GM19239 (cell line): Measurements from ENCODE around the gene COX8A.
"Not testable (repeated sequence)": the region's sequence is repeated elsewhere in the genome, so short reads cannot be mapped to it uniquely, and the experiment has no call there.

Experiments
- DNase-seq: peaks from one replicate; pipeline ENCODE4 v3.0.0; 2011; ENCODE audit warnings: low spot score; ENCODE audit not compliant: insufficient read length
- FAIRE-seq: peaks from 2 replicates; lab custom pipeline; 2011; peaks lifted over from hg19 to GRCh38; lab: Jason Lieb, UNC

The COX8A gene, protein sequence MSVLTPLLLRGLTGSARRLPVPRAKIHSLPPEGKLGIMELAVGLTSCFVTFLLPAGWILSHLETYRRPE

DNA sequence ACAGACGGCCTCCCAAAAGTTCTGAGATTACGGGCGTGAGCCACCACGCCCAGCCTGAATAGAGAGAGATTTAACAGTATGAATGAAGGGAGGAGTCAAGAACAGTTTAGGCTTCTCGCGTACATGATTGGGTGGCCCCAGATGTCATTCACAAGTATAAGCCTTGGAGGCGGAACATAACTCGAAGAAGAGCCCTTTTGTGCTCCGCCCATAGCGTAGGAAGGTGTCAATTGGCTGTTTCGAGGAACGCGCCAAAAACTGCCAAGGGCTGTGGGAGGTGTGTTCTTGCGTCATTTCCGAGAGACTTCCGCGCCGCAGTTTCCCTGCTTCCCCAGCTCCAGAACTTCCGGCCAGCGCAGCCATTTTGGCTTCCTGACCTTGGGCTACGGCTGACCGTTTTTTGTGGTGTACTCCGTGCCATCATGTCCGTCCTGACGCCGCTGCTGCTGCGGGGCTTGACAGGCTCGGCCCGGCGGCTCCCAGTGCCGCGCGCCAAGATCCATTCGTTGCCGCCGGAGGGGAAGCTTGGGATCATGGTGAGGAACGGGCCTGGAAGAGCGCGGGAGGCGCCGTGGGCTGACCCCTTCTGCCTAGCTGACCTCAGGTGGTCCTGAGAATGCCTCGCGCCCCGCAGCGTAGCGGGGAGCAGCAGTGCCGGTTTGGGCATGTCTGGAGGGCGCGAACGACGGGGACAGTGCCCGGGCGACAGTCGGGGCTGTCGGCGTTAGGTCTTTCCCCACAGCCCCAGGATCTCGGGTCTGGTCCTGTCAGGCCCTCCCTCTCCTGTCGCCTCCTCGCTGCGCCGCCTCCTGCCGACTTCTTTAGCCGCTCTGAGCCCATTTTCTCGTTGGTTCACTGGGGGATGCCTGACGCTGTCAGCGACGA is at the start of gene COX8A:
COX8A (plus strand) TSS at position 362 of the 885 bp plus-strand sequence; CDS start at position 423, 61 bp downstream.
- FAIRE-seq: peak; percentile 98
- DNase-seq: peak; percentile 95

DNA sequence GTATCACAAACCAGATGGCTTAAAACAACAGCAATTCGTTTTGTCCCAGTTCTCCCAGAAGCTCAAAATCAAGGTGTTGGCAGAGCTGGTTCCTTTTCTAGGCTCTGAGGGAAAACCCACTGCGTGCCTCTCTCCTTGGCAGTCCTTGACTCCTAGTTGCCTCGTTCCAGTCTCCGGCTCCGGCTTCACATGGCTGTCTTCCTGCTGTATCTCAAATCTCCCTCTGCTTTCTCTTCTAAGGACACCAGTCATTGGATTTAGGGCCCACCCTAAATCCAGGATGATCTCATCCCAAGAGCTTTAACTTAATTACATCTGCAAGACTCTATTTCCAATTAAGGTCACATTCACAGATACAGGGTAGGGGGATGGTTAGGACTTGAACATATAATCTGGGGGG is 44.8 kb upstream of the COX8A start:
- FAIRE-seq: no peak
- no peak for DNase-seq

DNA sequence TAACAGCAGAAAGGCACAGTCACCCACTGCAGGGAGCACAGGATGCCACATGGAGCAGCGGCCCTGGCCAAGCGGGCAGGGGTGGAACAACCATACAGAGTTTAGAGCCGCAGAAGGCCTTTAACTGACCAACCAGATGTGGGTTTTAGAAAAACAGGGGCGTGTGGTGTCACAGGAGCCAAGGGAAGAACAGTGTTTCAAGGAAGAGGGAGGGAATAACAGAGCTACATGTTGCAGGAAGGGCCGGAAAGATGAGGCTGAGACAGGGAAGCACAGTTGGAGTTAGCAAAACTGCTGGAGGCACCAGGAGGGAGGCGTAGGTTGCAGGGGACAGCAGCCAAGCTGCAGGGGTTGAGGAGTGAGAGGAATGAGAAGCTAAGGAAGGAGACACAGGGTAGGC is 43.4 kb upstream of the COX8A start:
- DNase-seq (no peak), FAIRE-seq (no peak)

DNA sequence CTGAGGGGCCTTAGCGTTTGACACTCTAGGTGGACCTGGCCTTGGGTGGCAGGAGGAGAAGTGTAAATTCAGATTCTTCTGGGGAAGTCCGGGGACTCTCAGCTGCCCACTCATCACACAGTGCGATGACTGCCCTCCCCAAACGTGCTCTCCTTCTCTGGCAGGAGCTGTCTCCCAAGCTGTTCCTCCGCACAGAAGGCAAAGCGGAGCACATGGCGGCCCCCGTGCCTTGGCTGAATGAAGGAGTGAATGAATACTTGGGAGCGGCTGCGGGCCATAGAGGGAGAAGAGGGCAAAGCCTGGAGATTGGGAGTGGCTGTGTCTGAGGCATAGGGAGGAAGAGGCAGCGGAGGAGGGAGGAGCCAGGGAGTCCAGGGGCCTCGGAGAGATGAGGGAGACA is 42.5 kb upstream of the COX8A start:
- no peak for DNase-seq
- no peak for FAIRE-seq

DNA sequence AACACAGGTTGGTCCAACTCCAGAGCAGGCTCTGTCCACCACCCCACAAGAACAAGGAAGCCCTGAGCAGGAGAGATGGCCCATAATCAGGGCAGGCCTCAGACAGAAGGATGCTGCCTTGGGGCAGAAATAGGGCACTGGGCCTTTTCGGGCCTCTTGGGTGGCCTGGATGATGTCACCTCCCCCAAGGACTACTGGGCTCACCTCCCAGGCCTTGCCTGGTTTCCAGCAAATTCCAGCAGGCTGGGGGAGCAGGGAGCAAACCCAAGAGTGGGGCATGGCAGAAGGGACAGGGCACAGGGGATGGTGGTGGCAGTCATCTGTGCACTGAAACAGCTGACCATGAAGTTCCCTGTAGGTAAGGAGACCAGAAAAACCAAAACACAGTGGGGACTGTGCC is 41.0 kb upstream of the COX8A start:
- no peak for FAIRE-seq
- no peak for DNase-seq

DNA sequence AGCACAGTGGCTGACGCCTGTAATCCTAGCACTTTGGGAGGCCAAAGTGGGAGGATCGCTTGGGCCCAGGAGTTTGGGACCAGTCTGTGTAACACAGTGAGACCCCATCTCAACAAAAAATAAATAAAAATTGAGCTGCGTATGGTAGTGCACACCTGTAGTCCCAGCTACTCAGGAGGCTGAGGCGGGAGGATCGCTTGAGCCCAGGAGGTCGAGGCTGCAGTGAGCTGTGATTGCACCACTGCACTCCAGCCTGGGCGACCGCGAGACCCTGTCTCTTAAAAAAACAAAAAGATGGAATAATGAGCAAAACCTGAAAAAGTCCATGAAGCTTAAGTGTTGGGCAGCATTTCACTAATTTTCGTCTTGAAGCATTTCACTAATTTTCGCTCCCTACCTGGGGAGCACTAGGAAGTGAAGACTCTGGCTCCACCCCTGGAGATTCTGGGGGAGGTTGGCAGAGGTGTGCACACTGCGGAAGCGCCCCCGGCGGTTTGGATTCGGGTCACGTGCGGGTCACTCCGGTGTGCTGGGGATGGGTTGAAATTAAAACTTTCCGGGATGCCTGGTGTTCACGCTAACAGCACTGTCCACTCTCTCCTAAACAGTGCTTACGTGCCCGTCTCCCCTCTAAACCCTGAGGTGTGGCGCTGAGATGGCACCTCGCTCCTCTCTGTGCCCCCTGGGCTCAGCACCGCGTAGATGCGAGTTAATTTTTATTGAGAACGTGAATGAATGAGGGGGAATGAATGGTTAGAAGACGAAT is 36.5 kb upstream of the COX8A start:
- FAIRE-seq (no peak), DNase-seq (no peak)

DNA sequence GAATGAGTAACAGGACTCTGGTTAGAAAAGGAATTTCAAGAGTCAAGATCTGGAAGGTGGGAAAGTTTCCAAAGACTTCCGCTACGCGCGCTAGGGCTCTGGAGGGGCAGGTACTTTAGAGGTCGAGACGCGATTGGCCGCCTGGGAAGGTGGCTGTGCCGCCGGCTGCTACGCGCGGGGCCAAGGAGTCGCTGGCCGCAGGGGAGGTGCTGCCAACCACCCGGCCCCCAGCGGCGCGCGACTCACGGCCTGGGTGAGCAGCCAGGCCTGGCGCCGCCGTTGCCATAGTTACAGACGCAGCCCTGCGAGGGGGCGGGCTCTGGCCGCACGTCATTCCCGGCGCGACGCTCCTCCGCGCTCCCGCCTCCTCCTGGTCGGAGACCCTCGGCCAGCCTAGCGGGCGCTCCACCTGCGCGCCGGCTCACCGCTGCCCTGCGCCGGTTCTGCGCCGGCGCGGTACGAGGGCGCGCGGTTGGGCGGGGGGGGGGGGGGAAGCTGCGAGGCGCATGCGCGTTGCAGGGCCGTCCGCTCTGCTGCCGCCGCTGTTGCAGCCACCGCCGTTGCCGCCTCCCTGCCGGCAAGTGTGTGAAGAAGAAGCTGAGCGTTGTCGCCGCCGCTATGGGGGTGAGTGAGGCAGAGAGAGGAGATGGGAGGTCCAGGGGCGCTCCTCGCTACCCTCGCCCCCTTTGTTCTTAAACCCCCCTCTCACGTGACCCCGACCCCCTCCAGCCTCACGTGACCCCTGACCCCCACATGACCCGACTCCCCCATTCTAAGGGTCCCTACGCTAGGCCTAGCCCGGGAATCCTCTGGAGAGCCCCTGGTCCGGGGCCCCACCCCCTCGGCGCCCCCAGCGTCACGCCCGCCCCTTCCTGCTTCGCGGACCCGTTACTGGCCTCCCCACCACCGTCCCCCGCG is 35.7 kb upstream of the COX8A start, which contains the start of gene NAA40:
NAA40 (plus strand) TSS at position 524 of the 918 bp plus-strand sequence; CDS start at position 619, 95 bp downstream.
- DNase-seq (peak; percentile 98), FAIRE-seq (peak; percentile 79)

DNA sequence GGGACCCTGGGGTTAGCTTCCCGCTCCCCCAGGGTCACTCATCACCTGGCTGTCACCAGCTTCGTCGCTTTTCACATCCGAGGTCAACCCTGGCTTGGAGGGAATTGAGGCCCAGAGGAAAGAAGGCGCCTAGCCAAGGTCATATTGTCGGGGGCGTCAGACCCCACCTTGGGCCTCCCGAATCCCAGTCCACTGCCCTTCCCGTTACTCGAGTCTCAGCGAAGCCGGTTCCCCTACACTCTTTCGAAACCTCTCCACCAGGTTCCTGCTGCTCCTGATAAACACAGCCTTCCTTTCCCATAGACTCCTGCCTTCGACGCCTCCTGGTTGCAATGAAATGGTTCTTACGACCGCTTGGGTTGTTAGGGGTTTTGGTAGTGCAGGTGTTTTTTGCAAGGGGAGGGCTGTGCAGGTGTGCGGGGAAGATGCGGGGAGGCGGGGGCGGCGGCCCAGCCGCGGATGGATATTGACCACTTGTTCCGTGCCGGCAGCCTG is 35.0 kb upstream of the COX8A start:
- no peak for DNase-seq
- FAIRE-seq: peak; percentile 70

DNA sequence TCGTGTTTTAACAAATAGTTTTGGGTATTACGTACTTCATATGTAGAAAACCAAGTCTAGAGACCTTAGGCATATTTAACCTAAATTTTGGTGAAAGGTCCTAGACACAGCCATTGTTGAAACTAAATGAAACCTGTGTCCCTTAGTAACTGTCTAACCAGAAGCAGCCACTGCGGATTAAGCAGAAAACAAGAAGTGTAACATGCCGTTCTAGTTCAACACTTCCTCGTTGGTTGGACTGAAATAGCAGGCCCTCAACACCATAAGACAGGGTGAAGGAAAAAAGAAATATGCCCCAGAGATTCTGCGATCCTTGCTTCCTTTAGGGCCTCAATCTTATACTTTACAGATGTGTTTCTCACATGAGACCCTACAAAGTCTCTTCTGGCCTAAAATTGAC is 33.6 kb upstream of the COX8A start:
- FAIRE-seq: peak; percentile 52
- DNase-seq: no peak

DNA sequence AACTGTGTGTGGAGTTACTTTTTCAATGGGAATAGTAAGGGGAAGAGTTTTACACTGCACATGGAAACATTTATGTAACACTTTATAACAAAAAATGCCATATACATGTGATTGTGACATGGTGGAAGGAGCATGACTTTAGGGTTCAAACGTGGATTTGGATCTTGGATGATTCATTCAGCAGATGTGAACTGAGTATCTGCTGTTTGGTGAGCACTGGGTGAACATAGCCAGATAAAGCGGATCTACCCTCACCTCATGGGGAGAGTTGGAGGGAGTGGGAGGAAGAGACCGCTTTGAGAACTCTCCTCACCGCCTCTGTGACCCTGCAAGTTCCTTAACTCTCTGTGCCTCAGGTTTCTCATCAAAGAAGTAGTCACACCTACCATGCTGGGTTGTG is 32.5 kb upstream of the COX8A start:
- FAIRE-seq (no peak), DNase-seq (no peak)

DNA sequence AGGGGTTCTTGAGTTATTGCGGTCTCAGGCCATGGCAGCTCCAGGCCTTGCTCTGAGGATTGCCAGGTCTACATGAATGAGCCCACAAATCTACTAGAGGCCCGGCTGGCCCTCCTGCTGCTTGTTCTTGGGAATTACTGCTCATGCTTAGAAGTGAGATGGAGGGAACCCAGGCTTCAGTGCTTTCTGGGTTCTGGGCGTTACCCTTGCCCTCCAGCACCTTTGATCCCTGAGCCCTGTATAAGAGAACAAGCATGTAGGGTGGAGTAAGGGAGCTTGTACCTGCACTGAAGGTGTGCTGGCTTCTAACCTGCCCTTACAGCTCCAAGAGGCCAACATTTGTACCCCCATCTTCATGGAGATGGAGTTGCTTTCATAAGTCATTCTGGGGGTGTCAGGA is 31.6 kb upstream of the COX8A start:
- no peak for FAIRE-seq
- DNase-seq: no peak

DNA sequence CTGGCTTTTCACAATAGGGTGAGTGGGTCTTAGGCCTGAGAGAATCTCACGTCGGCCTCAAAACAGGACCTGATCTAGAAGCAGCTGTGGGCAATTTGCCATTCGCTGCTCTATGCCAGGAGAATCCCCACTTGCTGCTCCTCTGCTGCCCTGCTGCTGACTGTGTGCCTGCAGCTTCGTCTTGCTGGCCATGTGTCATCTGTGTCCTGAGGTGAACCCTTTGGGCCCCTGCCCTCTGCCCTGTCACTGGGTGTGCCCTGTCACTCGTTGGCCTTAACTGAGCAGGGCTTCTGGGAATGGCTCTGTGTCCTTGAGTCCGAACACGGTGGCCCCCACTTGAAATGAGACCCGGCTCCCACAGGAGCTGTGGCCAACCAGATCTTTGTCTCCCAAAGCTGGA is 29.4 kb upstream of the COX8A start:
- no peak for DNase-seq
- FAIRE-seq: no peak

DNA sequence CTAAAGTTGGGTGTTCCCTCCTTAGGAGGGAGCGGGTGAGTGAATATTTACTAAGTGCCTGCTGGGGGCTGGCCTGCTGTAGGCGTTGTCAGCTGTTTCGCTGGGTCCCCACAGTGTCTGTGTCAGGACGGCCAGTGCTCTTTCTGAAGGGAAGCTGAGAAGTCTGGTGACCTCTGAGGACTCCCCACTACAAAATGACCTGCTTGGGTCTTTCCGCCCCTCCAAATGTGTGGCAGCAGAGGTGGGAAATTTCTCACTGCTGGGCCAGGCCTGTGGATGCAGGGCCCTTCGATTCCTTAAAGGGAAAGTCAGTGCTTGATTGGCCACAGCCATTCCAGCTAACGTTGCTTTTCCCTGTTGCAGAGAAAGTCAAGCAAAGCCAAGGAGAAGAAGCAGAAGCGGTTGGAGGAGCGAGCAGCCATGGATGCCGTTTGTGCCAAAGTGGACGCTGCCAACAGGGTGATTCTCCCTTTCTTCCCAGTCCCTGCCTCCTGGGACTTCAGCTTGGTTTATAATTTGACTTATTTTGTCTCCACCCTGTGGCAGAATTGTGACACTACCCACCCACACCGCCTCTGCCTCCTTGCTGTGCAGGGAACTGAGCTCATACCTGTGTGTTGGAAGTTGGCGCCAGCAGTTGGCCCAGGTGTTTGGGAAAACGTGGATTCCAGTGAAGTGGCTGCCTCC is 28.8 kb upstream of the COX8A start:
- DNase-seq (peak; percentile 35), FAIRE-seq (peak; percentile 4)

DNA sequence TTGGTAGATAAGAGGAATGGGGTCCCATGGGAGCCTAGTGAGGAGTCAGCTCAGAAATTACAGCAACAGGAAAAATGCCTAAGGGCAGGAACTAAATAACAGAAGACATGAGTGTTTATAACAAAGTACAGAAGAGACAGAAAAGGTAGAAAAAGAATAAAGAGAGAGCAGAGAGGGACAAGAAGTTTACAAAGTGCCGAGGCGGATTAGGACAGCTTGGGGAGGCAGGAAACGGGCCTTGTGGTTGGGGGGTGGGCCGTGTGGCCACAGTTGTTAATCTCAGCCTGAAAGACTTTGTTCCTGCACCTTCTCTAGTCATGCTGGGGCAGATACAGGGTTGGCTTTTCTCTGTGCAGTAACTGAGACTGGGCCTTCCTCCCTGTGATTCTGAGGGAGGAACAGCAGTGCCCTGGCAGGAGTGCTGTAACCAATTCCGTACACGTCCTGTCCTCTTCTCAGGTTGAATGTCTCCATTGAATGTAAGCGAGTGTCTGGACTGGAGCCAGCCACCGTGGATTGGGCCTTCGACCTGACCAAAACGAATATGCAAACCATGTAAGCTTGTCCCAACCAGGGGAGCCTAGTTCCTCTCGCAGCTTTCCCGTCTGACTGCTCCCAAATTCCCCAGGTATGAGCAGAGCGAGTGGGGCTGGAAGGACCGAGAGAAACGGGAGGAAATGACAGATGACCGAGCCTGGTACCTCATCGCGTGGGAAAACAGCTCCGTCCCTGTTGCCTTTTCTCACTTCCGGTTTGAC is 22.5 kb upstream of the COX8A start:
- peak; percentile 54 for FAIRE-seq
- peak; percentile 51 for DNase-seq

DNA sequence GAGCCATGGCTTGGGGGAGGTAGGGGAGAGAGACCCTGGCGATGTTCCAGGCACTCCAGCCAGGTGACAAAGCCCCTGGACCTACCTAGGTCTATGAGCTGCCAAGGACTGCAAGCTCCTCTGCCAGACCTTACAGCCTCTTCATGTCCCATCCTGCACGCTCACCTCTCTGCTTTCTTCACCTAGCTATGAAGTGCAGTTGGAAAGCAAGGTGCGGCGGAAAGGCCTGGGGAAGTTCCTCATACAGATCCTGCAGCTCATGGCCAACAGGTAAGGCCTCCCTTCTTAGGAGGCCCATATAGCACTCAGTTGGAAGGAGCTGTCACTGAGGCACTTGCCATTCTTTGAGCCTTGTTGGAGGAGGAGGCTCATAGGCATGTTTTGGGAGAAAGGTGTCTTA is 21.9 kb upstream of the COX8A start:
- FAIRE-seq: no peak
- DNase-seq: no peak

DNA sequence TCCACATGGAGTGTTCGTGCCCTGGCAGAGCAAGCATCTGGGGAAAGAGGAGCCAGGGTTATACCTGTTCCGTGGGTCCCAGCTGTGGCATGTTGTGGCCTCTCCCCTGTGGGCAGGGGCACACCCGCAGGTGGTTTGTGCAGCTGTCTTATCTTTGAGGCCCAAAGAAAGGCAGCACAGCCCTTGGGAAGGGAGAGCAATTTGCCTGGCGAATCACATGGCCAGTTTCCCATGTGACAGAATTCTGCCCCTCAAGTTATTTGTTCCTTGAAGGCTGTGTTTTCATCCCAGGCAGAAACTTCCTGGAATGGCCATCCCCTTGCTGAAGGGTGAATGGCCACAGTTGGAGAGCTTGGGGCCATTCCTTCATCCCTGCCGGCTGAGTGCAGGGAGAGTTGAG is 16.4 kb upstream of the COX8A start:
- FAIRE-seq: no peak
- DNase-seq: no peak

DNA sequence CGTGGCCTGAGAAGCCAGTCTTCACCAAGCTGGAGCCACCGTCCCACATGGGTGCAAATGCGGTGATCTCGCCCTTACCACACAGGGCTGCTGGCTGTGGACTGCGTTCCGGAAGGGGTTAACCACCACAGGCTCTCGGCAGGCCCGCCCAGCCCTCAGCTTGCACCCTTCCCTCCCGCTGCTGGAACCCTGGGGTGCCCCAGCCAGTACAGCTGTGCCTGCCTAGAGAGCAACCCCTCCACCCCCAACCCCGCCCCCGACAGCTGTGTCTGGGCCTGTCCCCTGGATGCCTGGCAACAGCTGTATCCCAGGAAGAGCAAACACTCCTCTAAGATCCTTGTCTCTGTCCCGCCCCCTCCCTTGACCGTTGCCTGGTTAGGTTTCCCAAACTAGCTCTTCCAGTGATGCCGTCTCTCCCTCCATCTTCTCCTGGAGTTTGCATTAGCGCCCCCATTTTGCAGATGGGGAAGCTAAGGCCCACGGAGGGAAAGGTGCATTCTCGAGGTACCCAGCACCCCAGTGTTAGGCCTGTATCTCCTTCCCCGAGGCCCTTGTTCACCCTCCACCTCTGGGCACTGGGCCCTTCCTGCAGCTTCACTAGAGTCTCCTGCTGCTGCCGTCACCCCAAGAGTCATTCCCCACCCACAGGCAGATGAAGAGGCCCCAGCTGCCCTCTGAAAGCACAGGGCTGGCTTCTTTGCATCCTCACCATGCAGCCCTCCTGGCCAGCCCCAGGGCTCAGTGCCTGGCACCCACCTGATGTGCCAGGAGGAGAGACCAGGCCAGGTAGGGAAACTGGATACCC is 12.6 kb upstream of the COX8A start:
- no peak for FAIRE-seq

DNA sequence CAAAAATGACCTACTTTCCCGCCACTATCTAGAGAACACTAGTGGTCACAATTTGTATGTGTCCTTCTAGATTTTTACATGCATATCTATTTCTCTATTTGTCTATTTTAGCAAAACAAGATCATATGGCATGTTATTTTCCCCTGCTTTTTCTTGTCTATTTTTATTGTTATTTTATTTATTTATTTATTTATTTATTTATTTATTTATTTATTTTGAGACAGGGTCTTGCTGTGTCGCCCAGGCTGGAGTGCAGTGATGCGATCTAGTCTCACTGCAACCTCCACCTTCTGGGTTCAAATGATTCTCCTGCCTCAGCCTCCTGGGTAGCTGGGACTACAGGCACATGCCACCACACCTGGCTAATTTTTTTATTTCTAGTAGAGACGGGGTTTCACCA is 10.5 kb upstream of the COX8A start:
- FAIRE-seq: not testable (repeated sequence)

More for the DNA sequence above, 12.6 kb upstream of the COX8A start:
- DNase-seq: no peak

More for the DNA sequence above, 10.5 kb upstream of the COX8A start:
- DNase-seq: not testable (repeated sequence)
